Measurements from ENCODE around the gene CNKSR3. TPM values are rescaled to one million over a fixed set of nuclear protein-coding genes. Genes with fewer than 3 reads are reported as not detected.

CNKSR3 gene
- polyA plus RNA-seq, 3 donors, result not detected

GRCh38 chr6:154536255-154536654 is 25.8 kb upstream of the CNKSR3 start:
- Mint-ChIP-seq H3K36me3 (no peaks in the 10 kb centered on the region), H3K27ac (no peak overlapping the region), H3K9me3 (peaks cover 0 to 2% (median 0%) of the 10 kb centered on the region in 7 donors), H3K27me3 (ENCODE audit: low read depth in 3 of 3) (peaks cover 0 to 3% (median 2%) of the 10 kb centered on the region in 3 donors), H3K4me1 (no peaks in the 10 kb centered on the region), H3K4me3 (no peak overlapping the region)
- Histone ChIP-seq H3K79me2 (ENCODE audit: insufficient read depth, low read length) (no peaks in the 10 kb centered on the region), H3K4me1 (ENCODE audit: control insufficient read depth in 1 of 2, insufficient read depth in 2 of 2, low read length in 2 of 2) (no peaks in the 10 kb centered on the region), H3K9ac (ENCODE audit: insufficient read depth, low read length, poor library complexity, severe bottlenecking) (no peak overlapping the region), H2AFZ (ENCODE audit: insufficient read depth, low read depth, low read length, poor library complexity, severe bottlenecking) (no peak overlapping the region), H3K9me3 (replicated peaks in 1 of 2; ENCODE audit: control insufficient read depth in 1 of 2, insufficient read depth in 1 of 2, low read length in 2 of 2) (no peaks in the 10 kb centered on the region), H3K4me2 (replicated peaks; ENCODE audit: extremely low read depth, low read length, poor library complexity, severe bottlenecking) (no peak overlapping the region), H3K27ac (ENCODE audit: low read depth in 1 of 2, low read length in 2 of 2) (no peak overlapping the region), H3K4me3 (replicated peaks in 1 of 3; ENCODE audit: low read depth in 2 of 3, low read length in 3 of 3) (no peak overlapping the region), H4K20me1 (ENCODE audit: insufficient read depth, low read length) (no peaks in the 10 kb centered on the region), H3K27me3 (ENCODE audit: control insufficient read depth in 2 of 2, insufficient read depth in 2 of 2, low read length in 2 of 2) (no peaks in the 10 kb centered on the region), H3K36me3 (replicated peaks in 1 of 2; ENCODE audit: control insufficient read depth in 1 of 2, insufficient read depth in 2 of 2, low read length in 2 of 2) (no peaks in the 10 kb centered on the region)
- no peak for DNase-seq
- TF ChIP-seq, protein P1, sequence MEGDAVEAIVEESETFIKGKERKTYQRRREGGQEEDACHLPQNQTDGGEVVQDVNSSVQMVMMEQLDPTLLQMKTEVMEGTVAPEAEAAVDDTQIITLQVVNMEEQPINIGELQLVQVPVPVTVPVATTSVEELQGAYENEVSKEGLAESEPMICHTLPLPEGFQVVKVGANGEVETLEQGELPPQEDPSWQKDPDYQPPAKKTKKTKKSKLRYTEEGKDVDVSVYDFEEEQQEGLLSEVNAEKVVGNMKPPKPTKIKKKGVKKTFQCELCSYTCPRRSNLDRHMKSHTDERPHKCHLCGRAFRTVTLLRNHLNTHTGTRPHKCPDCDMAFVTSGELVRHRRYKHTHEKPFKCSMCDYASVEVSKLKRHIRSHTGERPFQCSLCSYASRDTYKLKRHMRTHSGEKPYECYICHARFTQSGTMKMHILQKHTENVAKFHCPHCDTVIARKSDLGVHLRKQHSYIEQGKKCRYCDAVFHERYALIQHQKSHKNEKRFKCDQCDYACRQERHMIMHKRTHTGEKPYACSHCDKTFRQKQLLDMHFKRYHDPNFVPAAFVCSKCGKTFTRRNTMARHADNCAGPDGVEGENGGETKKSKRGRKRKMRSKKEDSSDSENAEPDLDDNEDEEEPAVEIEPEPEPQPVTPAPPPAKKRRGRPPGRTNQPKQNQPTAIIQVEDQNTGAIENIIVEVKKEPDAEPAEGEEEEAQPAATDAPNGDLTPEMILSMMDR (IDR thresholded peaks at IDR 0.05), result no peak
- 67% methylated on average over 3 of the region's 7 CpGs for WGBS (ENCODE audit: insufficient coverage)
- intact Hi-C loops (cut with micrococcal nuclease), result no loop called here

- Histone ChIP-seq H2AFZ (ENCODE audit: insufficient read depth, low read depth, low read length, poor library complexity, severe bottlenecking) (no peak overlapping the region), H3K4me1 (ENCODE audit: control insufficient read depth in 1 of 2, insufficient read depth in 2 of 2, low read length in 2 of 2) (no peaks in the 10 kb centered on the region), H3K9ac (ENCODE audit: insufficient read depth, low read length, poor library complexity, severe bottlenecking) (no peak overlapping the region), H3K36me3 (replicated peaks in 1 of 2; ENCODE audit: control insufficient read depth in 1 of 2, insufficient read depth in 2 of 2, low read length in 2 of 2) (no peaks in the 10 kb centered on the region), H3K4me3 (replicated peaks in 1 of 3; ENCODE audit: low read depth in 2 of 3, low read length in 3 of 3) (no peak overlapping the region), H3K79me2 (ENCODE audit: insufficient read depth, low read length) (no peaks in the 10 kb centered on the region), H4K20me1 (ENCODE audit: insufficient read depth, low read length) (no peaks in the 10 kb centered on the region), H3K9me3 (replicated peaks in 1 of 2; ENCODE audit: control insufficient read depth in 1 of 2, insufficient read depth in 1 of 2, low read length in 2 of 2) (no peaks in the 10 kb centered on the region), H3K27me3 (ENCODE audit: control insufficient read depth in 2 of 2, insufficient read depth in 2 of 2, low read length in 2 of 2) (no peaks in the 10 kb centered on the region), H3K27ac (ENCODE audit: low read depth in 1 of 2, low read length in 2 of 2) (no peak overlapping the region), H3K4me2 (replicated peaks; ENCODE audit: extremely low read depth, low read length, poor library complexity, severe bottlenecking) (no peak overlapping the region)
- no peak for DNase-seq
- no peaks in the 10 kb centered on the region for H3K4me1 Mint-ChIP-seq
- peaks cover 0 to 3% (median 2%) of the 10 kb centered on the region in 3 donors for H3K27me3 Mint-ChIP-seq (ENCODE audit: low read depth in 3 of 3)
- intact Hi-C loops (cut with micrococcal nuclease), result no loop called here
- H3K27ac Mint-ChIP-seq, result no peak overlapping the region
- TF ChIP-seq, protein P1 (IDR thresholded peaks at IDR 0.05), result no peak
- H3K4me3 Mint-ChIP-seq, result no peak overlapping the region
- peaks cover 0 to 2% (median 0%) of the 10 kb centered on the region in 7 donors for H3K9me3 Mint-ChIP-seq
- WGBS (ENCODE audit: insufficient coverage), result no CpG with 5 or more reads among the region's 2 CpGs
- H3K36me3 Mint-ChIP-seq, result no peaks in the 10 kb centered on the region
These were observed 25.4 kb upstream of the CNKSR3 start for GRCh38 chr6:154535851-154536250.

Measured in CD14-positive monocyte (primary cell).